ENCODE data around the gene PLCG1.
A peak's percentile ranks its signal among the peaks of the same experiment; 100 is the strongest.

PLCG1 gene

GRCh38 chr20:41135187-41135887 is 2.0 kb upstream of the PLCG1 start:
- no peak overlapping the region for H3K9ac ChIP-seq (ENCODE audit: low read depth in 1 of 2, low read length in 2 of 2)
- H3K27me3 ChIP-seq (ENCODE audit: control insufficient read depth in 2 of 2, insufficient read depth in 2 of 2, low read length in 2 of 2): no peaks in the 10 kb centered on the region
- H3K9me3 ChIP-seq (ENCODE audit: control insufficient read depth in 2 of 2, low read length in 2 of 2): no peaks in the 10 kb centered on the region
- H3K4me1 ChIP-seq (ENCODE audit: control insufficient read depth in 2 of 2, insufficient read depth in 2 of 2, low read length in 2 of 2): peaks cover 11 to 22% of the 10 kb centered on the region in 2 donors
- H3K36me3 ChIP-seq (ENCODE audit: control insufficient read depth in 2 of 2, insufficient read depth in 2 of 2, low read length in 2 of 2): no peaks in the 10 kb centered on the region
- H3K4me3 ChIP-seq (ENCODE audit: low read length in 2 of 2): no peak overlapping the region
- no peak overlapping the region for H3K27ac ChIP-seq (ENCODE audit: low read depth in 2 of 2, low read length in 2 of 2)

- peak overlapping the region; percentile 75 to 83 for H3K4me3 ChIP-seq (ENCODE audit: low read length in 2 of 2)
- H3K9me3 ChIP-seq (ENCODE audit: control insufficient read depth in 2 of 2, low read length in 2 of 2): no peaks in the 10 kb centered on the region
- no peaks in the 10 kb centered on the region for H3K27me3 ChIP-seq (ENCODE audit: control insufficient read depth in 2 of 2, insufficient read depth in 2 of 2, low read length in 2 of 2)
- no peaks in the 10 kb centered on the region for H3K36me3 ChIP-seq (ENCODE audit: control insufficient read depth in 2 of 2, insufficient read depth in 2 of 2, low read length in 2 of 2)
- H3K27ac ChIP-seq (ENCODE audit: low read depth in 2 of 2, low read length in 2 of 2): peak overlapping the region; percentile 89 to 95
- H3K9ac ChIP-seq (ENCODE audit: low read depth in 1 of 2, low read length in 2 of 2): peak overlapping the region; percentile 56 to 80
- H3K4me1 ChIP-seq (ENCODE audit: control insufficient read depth in 2 of 2, insufficient read depth in 2 of 2, low read length in 2 of 2): peaks cover 15 to 26% of the 10 kb centered on the region in 2 donors
Observed at GRCh38 chr20:41135888-41136679, 1.3 kb upstream of the PLCG1 start.

GRCh38 chr20:41137614-41138474 is 501 bp downstream of the PLCG1 start:
- Histone ChIP-seq H3K4me1 (ENCODE audit: control insufficient read depth in 2 of 2, insufficient read depth in 2 of 2, low read length in 2 of 2) (peaks cover 22 to 26% of the 10 kb centered on the region in 2 donors), H3K9ac (ENCODE audit: low read depth in 1 of 2, low read length in 2 of 2) (peak overlapping the region; percentile 70 to 80), H3K27me3 (ENCODE audit: control insufficient read depth in 2 of 2, insufficient read depth in 2 of 2, low read length in 2 of 2) (no peaks in the 10 kb centered on the region), H3K4me3 (ENCODE audit: low read length in 2 of 2) (peak overlapping the region; percentile 75 to 83), H3K36me3 (ENCODE audit: control insufficient read depth in 2 of 2, insufficient read depth in 2 of 2, low read length in 2 of 2) (no peaks in the 10 kb centered on the region), H3K9me3 (ENCODE audit: control insufficient read depth in 2 of 2, low read length in 2 of 2) (no peaks in the 10 kb centered on the region), H3K27ac (ENCODE audit: low read depth in 2 of 2, low read length in 2 of 2) (peak overlapping the region; percentile 75 to 95)

- Histone ChIP-seq H3K4me1 (ENCODE audit: control insufficient read depth in 2 of 2, insufficient read depth in 2 of 2, low read length in 2 of 2) (peaks cover 22 to 32% of the 10 kb centered on the region in 2 donors), H3K27ac (ENCODE audit: low read depth in 2 of 2, low read length in 2 of 2) (peak overlapping the region; percentile 75 to 95), H3K36me3 (ENCODE audit: control insufficient read depth in 2 of 2, insufficient read depth in 2 of 2, low read length in 2 of 2) (no peaks in the 10 kb centered on the region), H3K9me3 (ENCODE audit: control insufficient read depth in 2 of 2, low read length in 2 of 2) (no peaks in the 10 kb centered on the region), H3K9ac (ENCODE audit: low read depth in 1 of 2, low read length in 2 of 2) (peak overlapping the region; percentile 70 to 80), H3K4me3 (ENCODE audit: low read length in 2 of 2) (peak overlapping the region; percentile 75 to 83), H3K27me3 (ENCODE audit: control insufficient read depth in 2 of 2, insufficient read depth in 2 of 2, low read length in 2 of 2) (no peaks in the 10 kb centered on the region)
Observed at GRCh38 chr20:41138475-41139226, 1.3 kb downstream of the PLCG1 start.

GRCh38 chr20:41139227-41140093 is 2.1 kb downstream of the PLCG1 start:
- H3K9me3 ChIP-seq (ENCODE audit: control insufficient read depth in 2 of 2, low read length in 2 of 2): no peaks in the 10 kb centered on the region
- H3K27me3 ChIP-seq (ENCODE audit: control insufficient read depth in 2 of 2, insufficient read depth in 2 of 2, low read length in 2 of 2): no peaks in the 10 kb centered on the region
- peak overlapping the region in 1 of 2 donors; percentile 80 for H3K9ac ChIP-seq (ENCODE audit: low read depth in 1 of 2, low read length in 2 of 2)
- H3K4me3 ChIP-seq (ENCODE audit: low read length in 2 of 2): peak overlapping the region; percentile 75 to 83
- H3K4me1 ChIP-seq (ENCODE audit: control insufficient read depth in 2 of 2, insufficient read depth in 2 of 2, low read length in 2 of 2): peaks cover 22 to 32% of the 10 kb centered on the region in 2 donors
- H3K27ac ChIP-seq (ENCODE audit: low read depth in 2 of 2, low read length in 2 of 2): peak overlapping the region in 1 of 2 donors; percentile 95
- no peaks in the 10 kb centered on the region for H3K36me3 ChIP-seq (ENCODE audit: control insufficient read depth in 2 of 2, insufficient read depth in 2 of 2, low read length in 2 of 2)

- Histone ChIP-seq H3K27ac (ENCODE audit: low read depth in 2 of 2, low read length in 2 of 2) (peak overlapping the region in 1 of 2 donors; percentile 52), H3K4me1 (ENCODE audit: control insufficient read depth in 2 of 2, insufficient read depth in 2 of 2, low read length in 2 of 2) (peaks cover 20 to 37% of the 10 kb centered on the region in 2 donors), H3K36me3 (ENCODE audit: control insufficient read depth in 2 of 2, insufficient read depth in 2 of 2, low read length in 2 of 2) (no peaks in the 10 kb centered on the region), H3K27me3 (ENCODE audit: control insufficient read depth in 2 of 2, insufficient read depth in 2 of 2, low read length in 2 of 2) (no peaks in the 10 kb centered on the region), H3K4me3 (ENCODE audit: low read length in 2 of 2) (peak overlapping the region in 1 of 2 donors; percentile 14), H3K9me3 (ENCODE audit: control insufficient read depth in 2 of 2, low read length in 2 of 2) (no peaks in the 10 kb centered on the region), H3K9ac (ENCODE audit: low read depth in 1 of 2, low read length in 2 of 2) (no peak overlapping the region)
Observed at GRCh38 chr20:41140226-41141133, 3.1 kb downstream of the PLCG1 start.

GRCh38 chr20:41141153-41141815 is 3.9 kb downstream of the PLCG1 start:
- Histone ChIP-seq H3K27ac (ENCODE audit: low read depth in 2 of 2, low read length in 2 of 2) (peak overlapping the region; percentile 14 to 52), H3K9ac (ENCODE audit: low read depth in 1 of 2, low read length in 2 of 2) (no peak overlapping the region), H3K36me3 (ENCODE audit: control insufficient read depth in 2 of 2, insufficient read depth in 2 of 2, low read length in 2 of 2) (no peaks in the 10 kb centered on the region), H3K27me3 (ENCODE audit: control insufficient read depth in 2 of 2, insufficient read depth in 2 of 2, low read length in 2 of 2) (no peaks in the 10 kb centered on the region), H3K4me3 (ENCODE audit: low read length in 2 of 2) (peak overlapping the region in 1 of 2 donors; percentile 26), H3K4me1 (ENCODE audit: control insufficient read depth in 2 of 2, insufficient read depth in 2 of 2, low read length in 2 of 2) (peaks cover 14 to 41% of the 10 kb centered on the region in 2 donors), H3K9me3 (ENCODE audit: control insufficient read depth in 2 of 2, low read length in 2 of 2) (no peaks in the 10 kb centered on the region)

GRCh38 chr20:41142245-41142644 is 4.9 kb downstream of the PLCG1 start:
- no peaks in the 10 kb centered on the region for H3K9me3 ChIP-seq (ENCODE audit: control insufficient read depth in 2 of 2, low read length in 2 of 2)
- no peaks in the 10 kb centered on the region for H3K27me3 ChIP-seq (ENCODE audit: control insufficient read depth in 2 of 2, insufficient read depth in 2 of 2, low read length in 2 of 2)
- H3K9ac ChIP-seq (ENCODE audit: low read depth in 1 of 2, low read length in 2 of 2): no peak overlapping the region
- peaks cover 11 to 43% of the 10 kb centered on the region in 2 donors for H3K4me1 ChIP-seq (ENCODE audit: control insufficient read depth in 2 of 2, insufficient read depth in 2 of 2, low read length in 2 of 2)
- H3K27ac ChIP-seq (ENCODE audit: low read depth in 2 of 2, low read length in 2 of 2): peak overlapping the region in 1 of 2 donors; percentile 14
- no peak overlapping the region for H3K4me3 ChIP-seq (ENCODE audit: low read length in 2 of 2)
- no peaks in the 10 kb centered on the region for H3K36me3 ChIP-seq (ENCODE audit: control insufficient read depth in 2 of 2, insufficient read depth in 2 of 2, low read length in 2 of 2)
